Measurements from ENCODE around the gene OSBPL5.

Gene OSBPL5

GRCh38 chr11:3131330-3131941 lies 33.7 kb downstream of the OSBPL5 start:
- no peak for FAIRE-seq
- no peak for TF ChIP-seq CTCF (IDR thresholded peaks at IDR 0.05; ENCODE audit: insufficient read depth, missing control alignments)
- no peak for DNase-seq (ENCODE audit: insufficient read length, low spot score)

- FAIRE-seq (no peak), DNase-seq (ENCODE audit: insufficient read length, low spot score) (no peak)
- TF ChIP-seq CTCF (IDR thresholded peaks at IDR 0.05; ENCODE audit: insufficient read depth, missing control alignments), result no peak
Measured at GRCh38 chr11:3130269-3131071, 34.6 kb downstream of the OSBPL5 start.

- no peak for FAIRE-seq
- no peak for DNase-seq (ENCODE audit: insufficient read length, low spot score)
- no peak for TF ChIP-seq CTCF (IDR thresholded peaks at IDR 0.05; ENCODE audit: insufficient read depth, missing control alignments)
Measured at GRCh38 chr11:3129591-3130268, 35.4 kb downstream of the OSBPL5 start.

GRCh38 chr11:3129181-3129590 lies 35.9 kb downstream of the OSBPL5 start:
- FAIRE-seq (no peak), DNase-seq (ENCODE audit: insufficient read length, low spot score) (no peak)
- TF ChIP-seq CTCF (IDR thresholded peaks at IDR 0.05; ENCODE audit: insufficient read depth, missing control alignments), result no peak

- FAIRE-seq, result no peak
- TF ChIP-seq CTCF (IDR thresholded peaks at IDR 0.05; ENCODE audit: insufficient read depth, missing control alignments), result no peak
- no peak for DNase-seq (ENCODE audit: insufficient read length, low spot score)
Measured at GRCh38 chr11:3128356-3129180, 36.5 kb downstream of the OSBPL5 start.

GRCh38 chr11:3127706-3128355 lies 37.3 kb downstream of the OSBPL5 start:
- FAIRE-seq (no peak), DNase-seq (ENCODE audit: insufficient read length, low spot score) (no peak)
- no peak for TF ChIP-seq CTCF (IDR thresholded peaks at IDR 0.05; ENCODE audit: insufficient read depth, missing control alignments)

All from D721Med (cell line).